BJ (cell line): ENCODE measurements around the gene IGFN1. TPM values are rescaled to one million over a fixed set of nuclear protein-coding genes. Genes with fewer than 3 reads are reported as not detected.

Experiments used
- CTCF ChIA-PET: fragments of 350-600 bp; formaldehyde crosslinking; extraction: SDS; loops from one replicate; lab custom pipeline; 2021; ENCODE audit warnings: antibody characterized with exemption, inconsistent platforms; lab: Yijun Ruan, JAX
- POLR2A ChIA-PET: fragments of 300-600 bp; sonication (Branson Sonifier 250); formaldehyde crosslinking; extraction: SDS; loops from one replicate; lab custom pipeline; 2021; ENCODE audit warnings: antibody characterized with exemption; lab: Charles Lee
- DNase-seq: peaks from one replicate; pipeline ENCODE4 v3.0.0-alpha.2; 2011; ENCODE audit warnings: low read depth
- H3K27me3 ChIP-seq: 2 replicates; pipeline ENCODE4 v1.6.0; 2011; ENCODE audit warnings: low read length; ENCODE audit not compliant: control insufficient read depth, insufficient read depth
- H3K36me3 ChIP-seq: 2 replicates; pipeline ENCODE4 v1.5.1; 2011; ENCODE audit warnings: low read length; ENCODE audit not compliant: control insufficient read depth, insufficient read depth
- H3K4me3 ChIP-seq: 2 replicates; pipeline ENCODE4 v1.5.1; 2011; ENCODE audit warnings: low read depth, mild to moderate bottlenecking, control low read depth, low read length
- polyA plus RNA-seq: library from polyadenylated mRNA; depleted of rRNA; stranded (reverse); fragments of >200 nt; gene quantifications from 2 replicates; pipeline ENCODE4 v1.2.3, GENCODE V29; 2011
- TF ChIP-seq, protein P1 (sequence below): IDR thresholded peaks from 2 replicates; pipeline ENCODE4 v1.5.1; 2011; ENCODE audit warnings: low read depth, mild to moderate bottlenecking, control low read depth, inconsistent platforms, low read length, moderate library complexity; ENCODE audit not compliant: insufficient read depth

IGFN1 gene
- polyA plus RNA-seq, 1 experiment, result not detected

DNA sequence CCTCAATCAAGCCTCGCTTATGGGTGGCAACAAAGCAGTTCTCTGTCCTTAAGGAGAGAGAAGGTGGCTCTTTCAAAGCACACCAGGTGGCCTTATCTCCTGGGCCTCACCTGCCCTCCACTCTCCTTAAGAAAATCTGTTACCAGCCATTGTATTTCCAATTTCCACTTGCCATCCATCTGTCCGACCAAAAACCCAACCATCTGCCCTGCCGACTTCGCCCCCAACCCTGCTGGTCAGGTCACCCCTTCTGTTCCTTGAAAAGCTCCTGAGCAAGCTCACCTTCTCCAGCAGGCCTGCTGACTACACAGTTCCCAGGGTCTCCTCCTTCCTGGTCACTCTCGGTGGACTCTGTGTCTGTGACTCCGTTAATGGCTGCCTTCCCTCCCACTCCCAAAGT is 619 bp upstream of the IGFN1 start:
- no peak for DNase-seq
- TF ChIP-seq, protein P1, sequence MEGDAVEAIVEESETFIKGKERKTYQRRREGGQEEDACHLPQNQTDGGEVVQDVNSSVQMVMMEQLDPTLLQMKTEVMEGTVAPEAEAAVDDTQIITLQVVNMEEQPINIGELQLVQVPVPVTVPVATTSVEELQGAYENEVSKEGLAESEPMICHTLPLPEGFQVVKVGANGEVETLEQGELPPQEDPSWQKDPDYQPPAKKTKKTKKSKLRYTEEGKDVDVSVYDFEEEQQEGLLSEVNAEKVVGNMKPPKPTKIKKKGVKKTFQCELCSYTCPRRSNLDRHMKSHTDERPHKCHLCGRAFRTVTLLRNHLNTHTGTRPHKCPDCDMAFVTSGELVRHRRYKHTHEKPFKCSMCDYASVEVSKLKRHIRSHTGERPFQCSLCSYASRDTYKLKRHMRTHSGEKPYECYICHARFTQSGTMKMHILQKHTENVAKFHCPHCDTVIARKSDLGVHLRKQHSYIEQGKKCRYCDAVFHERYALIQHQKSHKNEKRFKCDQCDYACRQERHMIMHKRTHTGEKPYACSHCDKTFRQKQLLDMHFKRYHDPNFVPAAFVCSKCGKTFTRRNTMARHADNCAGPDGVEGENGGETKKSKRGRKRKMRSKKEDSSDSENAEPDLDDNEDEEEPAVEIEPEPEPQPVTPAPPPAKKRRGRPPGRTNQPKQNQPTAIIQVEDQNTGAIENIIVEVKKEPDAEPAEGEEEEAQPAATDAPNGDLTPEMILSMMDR, result no peak
- H3K36me3 ChIP-seq, result no peaks in the 10 kb centered on the region
- CTCF ChIA-PET, result interaction anchor here (0.8 kb wide), 1 partner anchor 150 kb away, joined by 4 read pairs; no protein-coding TSS in a partner anchor
- H3K4me3 ChIP-seq, result no peak overlapping the region
- H3K27me3 ChIP-seq, result no peaks in the 10 kb centered on the region; the same call in 1 of the 2 replicates
- POLR2A ChIA-PET, result no interaction called here

DNA sequence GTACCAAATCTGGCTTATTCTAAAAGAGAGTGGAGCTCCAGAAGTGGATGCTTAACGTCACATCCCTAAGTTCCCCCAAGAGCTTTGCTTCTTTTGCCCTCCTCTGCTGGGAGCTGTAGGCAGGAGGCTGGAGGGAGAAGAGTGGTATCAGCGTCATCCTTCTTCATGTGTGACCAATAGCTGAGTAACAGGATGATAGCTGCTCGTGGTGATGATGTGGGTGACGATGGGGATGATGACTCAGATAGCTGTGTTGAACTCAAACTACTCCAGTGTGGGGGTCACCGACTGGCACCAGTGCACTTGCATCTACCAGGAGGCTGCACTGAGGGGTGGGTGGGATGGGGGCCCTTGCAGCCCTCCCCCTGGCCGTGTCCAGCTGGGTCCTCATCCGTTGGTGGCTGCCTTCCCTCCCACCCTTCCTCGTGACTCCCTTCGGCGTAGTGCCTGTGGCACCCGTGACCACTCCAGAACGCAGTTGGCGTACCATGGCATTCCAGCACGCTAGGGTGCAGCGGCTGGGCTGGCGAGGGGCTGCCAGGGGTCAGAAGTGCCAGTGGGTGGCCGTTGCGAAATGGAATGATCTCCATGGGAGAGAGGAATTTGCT is 1.1 kb downstream of the IGFN1 start:
- H3K27me3 ChIP-seq, result no peaks in the 10 kb centered on the region; the same call in 1 of the 2 replicates
- TF ChIP-seq, protein P1, result no peak
- no peaks in the 10 kb centered on the region for H3K36me3 ChIP-seq
- H3K4me3 ChIP-seq, result no peak overlapping the region
- peak; percentile 44 for DNase-seq
- POLR2A ChIA-PET, result no interaction called here
- CTCF ChIA-PET, result interaction anchor here (0.5 to 0.8 kb wide), 2 partner anchors 42 to 93 kb away, joined by 3 read pairs; no protein-coding TSS in a partner anchor

DNA sequence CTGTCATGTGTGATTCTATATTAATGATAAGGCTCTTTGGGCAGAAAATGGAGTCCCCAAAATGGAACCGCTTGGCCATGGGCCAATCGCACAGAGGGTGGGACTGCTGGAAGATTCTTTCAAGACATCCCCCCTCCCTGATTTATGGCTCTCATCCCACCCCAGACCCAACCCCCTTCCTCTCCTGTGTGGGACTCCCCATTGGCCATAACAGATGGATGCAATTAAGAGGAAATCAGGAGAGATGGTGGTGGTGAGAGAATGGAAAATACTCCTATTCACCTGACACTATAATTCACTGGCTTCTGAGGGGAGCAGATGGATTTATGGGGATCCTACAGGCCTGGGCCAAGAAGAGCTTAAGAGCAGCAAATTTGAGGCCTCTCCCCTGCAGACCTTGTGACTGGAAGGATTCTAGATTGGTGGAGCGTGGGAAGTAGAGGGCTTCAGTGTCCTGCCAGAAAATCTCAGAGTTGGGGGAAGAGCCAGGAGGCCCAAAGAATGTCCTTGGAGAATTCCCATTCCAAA is 1.7 kb downstream of the IGFN1 start:
- no peak for DNase-seq
- CTCF ChIA-PET, result interaction anchor here (0.8 to 0.9 kb wide), 2 partner anchors 31 to 42 kb away, joined by 3 read pairs; no protein-coding TSS in a partner anchor
- Histone ChIP-seq H3K4me3 (no peak overlapping the region), H3K27me3 (no peaks in the 10 kb centered on the region; the same call in 1 of the 2 replicates), H3K36me3 (no peaks in the 10 kb centered on the region)
- POLR2A ChIA-PET, result interaction anchor here (0.5 kb wide), 1 partner anchor 184 kb away, joined by 3 read pairs; no protein-coding TSS in a partner anchor
- TF ChIP-seq, protein P1, result no peak

DNA sequence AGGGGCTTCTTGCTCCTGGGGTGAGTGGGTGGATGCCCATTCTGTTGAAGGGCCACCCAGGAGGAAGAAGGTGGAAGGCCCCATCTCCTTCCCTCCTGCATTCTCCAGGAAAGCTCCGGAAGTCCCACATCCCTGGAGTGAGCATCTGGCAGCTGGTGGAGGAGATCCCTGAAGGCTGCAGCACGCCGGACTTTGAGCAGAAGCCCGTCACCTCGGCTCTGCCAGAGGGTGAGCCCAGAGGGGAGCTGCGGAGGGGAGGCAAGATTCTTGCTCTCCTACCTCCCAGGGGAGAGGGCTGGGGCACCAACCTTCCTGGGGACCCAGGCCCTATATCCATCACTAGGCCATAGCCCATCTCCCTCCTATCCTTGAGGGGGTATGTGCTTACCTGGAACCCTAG is 3.4 kb downstream of the IGFN1 start:
- POLR2A ChIA-PET, result no interaction called here
- H3K27me3 ChIP-seq, result no peaks in the 10 kb centered on the region
- TF ChIP-seq, protein P1, result no peak
- CTCF ChIA-PET, result no interaction called here
- DNase-seq, result no peak
- H3K4me3 ChIP-seq, result no peak overlapping the region
- no peaks in the 10 kb centered on the region for H3K36me3 ChIP-seq

DNA sequence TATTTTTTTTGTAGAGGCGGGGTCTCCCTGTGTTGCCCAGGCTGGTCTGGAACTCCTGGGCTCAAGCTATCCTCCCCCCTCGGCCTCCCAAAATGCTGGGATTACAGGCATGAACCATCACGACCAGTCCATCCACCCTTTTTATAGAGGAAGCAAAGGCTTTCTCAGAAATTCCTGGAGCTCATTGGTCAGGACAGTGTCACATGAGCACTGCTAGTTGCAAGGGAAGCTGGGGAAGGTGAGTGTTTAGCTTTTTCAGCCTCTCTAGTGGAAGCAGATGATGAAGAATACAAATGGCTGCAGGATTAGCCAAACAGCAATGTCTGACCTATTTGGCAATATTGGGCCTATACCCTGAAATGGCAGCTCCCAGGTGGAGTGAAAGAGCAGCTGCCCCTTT is 8.0 kb downstream of the IGFN1 start:
- ChIA-PET POLR2A (no interaction called here), CTCF (no interaction called here)
- Histone ChIP-seq H3K27me3 (peaks cover 9% of the 10 kb centered on the region), H3K4me3 (no peak overlapping the region), H3K36me3 (no peaks in the 10 kb centered on the region)
- TF ChIP-seq, protein P1, result no peak
- no peak for DNase-seq
